Measurements from ENCODE around the gene DEPP1.

DEPP1 gene

GRCh38 chr10:44991571-44991970 lies 13.0 kb upstream of the DEPP1 start:
- Histone ChIP-seq H3K9me3 (ENCODE audit: control insufficient read depth, low read length) (no peaks in the 10 kb centered on the region), H3K27me3 (ENCODE audit: control insufficient read depth, insufficient read depth, low read length) (no peaks in the 10 kb centered on the region), H3K4me3 (ENCODE audit: low read depth, low read length) (no peak overlapping the region), H3K4me2 (ENCODE audit: low read length) (no peak overlapping the region), H3K4me1 (no peaks in the 10 kb centered on the region), H2AFZ (no peak overlapping the region), H3K79me2 (no peaks in the 10 kb centered on the region), H3K9ac (no peak overlapping the region), H3K36me3 (ENCODE audit: control insufficient read depth, insufficient read depth, low read length) (no peaks in the 10 kb centered on the region), H3K27ac (no peak overlapping the region)
- TF ChIP-seq CTCF (IDR thresholded peaks at IDR 0.05) = no peak

GRCh38 chr10:44990965-44991364 lies 12.4 kb upstream of the DEPP1 start:
- H3K27ac ChIP-seq = no peak overlapping the region
- H2AFZ ChIP-seq = no peak overlapping the region
- no peak overlapping the region for H3K4me3 ChIP-seq (ENCODE audit: low read depth, low read length)

GRCh38 chr10:44990302-44990655 lies 11.7 kb upstream of the DEPP1 start:
- H3K9ac ChIP-seq = no peak overlapping the region
- no peaks in the 10 kb centered on the region for H3K36me3 ChIP-seq (ENCODE audit: control insufficient read depth, insufficient read depth, low read length)
- no peaks in the 10 kb centered on the region for H3K4me1 ChIP-seq
- no peaks in the 10 kb centered on the region for H3K27me3 ChIP-seq (ENCODE audit: control insufficient read depth, insufficient read depth, low read length)
- no peaks in the 10 kb centered on the region for H3K9me3 ChIP-seq (ENCODE audit: control insufficient read depth, low read length)
- no peak overlapping the region for H3K4me2 ChIP-seq (ENCODE audit: low read length)
- H3K27ac ChIP-seq = no peak overlapping the region
- no peak for TF ChIP-seq CTCF (IDR thresholded peaks at IDR 0.05)
- no peak overlapping the region for H3K4me3 ChIP-seq (ENCODE audit: low read depth, low read length)
- no peak overlapping the region for H2AFZ ChIP-seq
- no peaks in the 10 kb centered on the region for H3K79me2 ChIP-seq

More at GRCh38 chr10:44990965-44991364, 12.4 kb upstream of the DEPP1 start:
- H3K4me1 ChIP-seq = no peaks in the 10 kb centered on the region
- no peak overlapping the region for H3K9ac ChIP-seq
- H3K27me3 ChIP-seq (ENCODE audit: control insufficient read depth, insufficient read depth, low read length) = no peaks in the 10 kb centered on the region
- H3K36me3 ChIP-seq (ENCODE audit: control insufficient read depth, insufficient read depth, low read length) = no peaks in the 10 kb centered on the region
- no peaks in the 10 kb centered on the region for H3K79me2 ChIP-seq
- TF ChIP-seq CTCF (IDR thresholded peaks at IDR 0.05) = no peak
- no peaks in the 10 kb centered on the region for H3K9me3 ChIP-seq (ENCODE audit: control insufficient read depth, low read length)
- no peak overlapping the region for H3K4me2 ChIP-seq (ENCODE audit: low read length)

GRCh38 chr10:44989597-44990301 lies 11.1 kb upstream of the DEPP1 start:
- no peaks in the 10 kb centered on the region for H3K36me3 ChIP-seq (ENCODE audit: control insufficient read depth, insufficient read depth, low read length)
- H3K79me2 ChIP-seq = no peaks in the 10 kb centered on the region
- H3K27ac ChIP-seq = no peak overlapping the region
- H3K4me1 ChIP-seq = no peaks in the 10 kb centered on the region
- H2AFZ ChIP-seq = no peak overlapping the region
- H3K9ac ChIP-seq = no peak overlapping the region
- no peaks in the 10 kb centered on the region for H3K9me3 ChIP-seq (ENCODE audit: control insufficient read depth, low read length)
- no peak overlapping the region for H3K4me3 ChIP-seq (ENCODE audit: low read depth, low read length)
- no peak overlapping the region for H3K4me2 ChIP-seq (ENCODE audit: low read length)
- no peaks in the 10 kb centered on the region for H3K27me3 ChIP-seq (ENCODE audit: control insufficient read depth, insufficient read depth, low read length)
- no peak for TF ChIP-seq CTCF (IDR thresholded peaks at IDR 0.05)

GRCh38 chr10:44988957-44989585 lies 10.5 kb upstream of the DEPP1 start:
- Histone ChIP-seq H3K4me1 (no peaks in the 10 kb centered on the region), H3K9ac (no peak overlapping the region), H3K27me3 (ENCODE audit: control insufficient read depth, insufficient read depth, low read length) (no peaks in the 10 kb centered on the region), H3K79me2 (no peaks in the 10 kb centered on the region), H3K36me3 (ENCODE audit: control insufficient read depth, insufficient read depth, low read length) (no peaks in the 10 kb centered on the region), H3K27ac (no peak overlapping the region), H3K4me2 (ENCODE audit: low read length) (no peak overlapping the region), H3K9me3 (ENCODE audit: control insufficient read depth, low read length) (no peaks in the 10 kb centered on the region), H2AFZ (no peak overlapping the region), H3K4me3 (ENCODE audit: low read depth, low read length) (no peak overlapping the region)
- no peak for TF ChIP-seq CTCF (IDR thresholded peaks at IDR 0.05)
